NCI-H526 (cell line): ENCODE measurements around the gene ACP4.
"Not testable (repeated sequence)": the region's sequence is repeated elsewhere in the genome, so short reads cannot be mapped to it uniquely, and the experiment has no call there.

Source experiments
- DNase-seq, 2 experiments: peaks; one replicate each; lab custom pipeline; 2025; lab: John Stamatoyannopoulos, UW

The ACP4 gene

GRCh38 chr19:50776131-50776530 is 14.1 kb upstream of the ACP4 start:
- DNase-seq, result no peak

GRCh38 chr19:50777261-50777660 is 13.0 kb upstream of the ACP4 start:
- DNase-seq, result no peak

DNA sequence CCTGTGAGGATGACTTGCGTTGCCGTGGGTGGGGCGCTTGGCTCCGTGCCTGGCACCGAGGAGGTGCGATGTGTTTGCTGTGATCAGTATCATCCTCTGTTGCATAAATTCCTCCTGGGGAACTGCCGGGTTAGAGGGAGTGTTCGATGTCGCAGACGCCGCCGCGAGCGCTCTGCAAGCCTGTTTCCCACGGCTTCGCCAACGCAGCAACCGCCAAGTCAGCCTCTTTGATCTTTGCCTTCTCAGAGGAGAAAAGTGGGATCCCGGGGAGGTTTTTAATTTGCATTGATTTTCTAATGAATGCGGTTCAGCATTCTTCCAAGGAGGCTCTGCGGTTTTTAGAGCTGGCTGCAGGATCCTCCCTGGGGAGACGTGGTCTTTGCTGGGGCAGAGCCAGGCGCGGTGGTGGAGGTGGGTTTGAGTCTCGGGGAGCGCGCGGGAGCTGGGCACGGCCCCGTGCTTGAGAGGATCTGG is 12.3 kb upstream of the ACP4 start:
- no peak for DNase-seq

GRCh38 chr19:50778906-50779430 is 11.2 kb upstream of the ACP4 start:
- DNase-seq, result no peak

GRCh38 chr19:50779504-50780457 is 10.4 kb upstream of the ACP4 start:
- no peak for DNase-seq

GRCh38 chr19:50780753-50781435 is 9.3 kb upstream of the ACP4 start:
- DNase-seq, result no peak

GRCh38 chr19:50783848-50784152 is 6.4 kb upstream of the ACP4 start:
- DNase-seq, result not testable (repeated sequence)

DNA sequence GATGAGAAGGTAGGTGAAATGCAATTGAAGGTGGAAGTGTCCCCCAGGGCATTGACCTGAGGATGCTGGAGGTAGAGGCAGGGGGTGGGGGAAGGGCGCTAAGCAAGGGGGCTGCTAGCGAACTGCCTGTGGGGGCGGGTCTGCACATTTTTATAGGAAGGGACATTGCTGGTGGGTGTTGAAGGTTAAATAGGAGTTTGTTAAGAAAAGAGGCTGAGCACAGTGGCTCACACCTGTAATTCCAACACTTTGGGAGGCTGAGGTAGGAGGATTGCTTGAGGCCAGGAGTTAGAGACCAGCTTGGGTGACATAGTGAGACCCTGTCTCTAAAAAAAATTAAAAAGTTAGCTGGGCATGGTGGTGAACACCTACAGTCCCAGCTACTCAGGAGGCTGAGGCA is 5.5 kb upstream of the ACP4 start:
- no peak for DNase-seq

DNA sequence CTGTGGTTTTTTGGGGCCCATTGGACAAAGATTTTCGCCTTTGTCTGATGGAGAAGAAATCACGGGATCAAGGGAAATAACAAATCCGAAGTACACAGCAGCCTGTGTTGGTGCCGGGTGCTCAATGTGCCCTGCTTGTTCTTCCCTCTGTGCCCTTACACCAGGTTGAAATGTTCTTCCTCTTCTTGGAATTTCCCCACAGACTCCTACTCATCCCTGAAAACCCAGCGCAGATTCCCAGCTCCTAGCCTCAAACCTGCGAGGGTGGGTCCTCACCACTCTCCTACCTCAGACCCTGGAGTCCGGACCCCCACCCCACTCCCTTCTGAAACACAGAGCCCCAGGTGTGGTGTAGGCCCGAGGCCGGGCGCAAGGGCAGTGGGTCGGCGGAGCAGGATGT is 4.9 kb upstream of the ACP4 start:
- DNase-seq, result no peak

GRCh38 chr19:50790922-50791467 is 780 bp downstream of the ACP4 start:
- no peak for DNase-seq

DNA sequence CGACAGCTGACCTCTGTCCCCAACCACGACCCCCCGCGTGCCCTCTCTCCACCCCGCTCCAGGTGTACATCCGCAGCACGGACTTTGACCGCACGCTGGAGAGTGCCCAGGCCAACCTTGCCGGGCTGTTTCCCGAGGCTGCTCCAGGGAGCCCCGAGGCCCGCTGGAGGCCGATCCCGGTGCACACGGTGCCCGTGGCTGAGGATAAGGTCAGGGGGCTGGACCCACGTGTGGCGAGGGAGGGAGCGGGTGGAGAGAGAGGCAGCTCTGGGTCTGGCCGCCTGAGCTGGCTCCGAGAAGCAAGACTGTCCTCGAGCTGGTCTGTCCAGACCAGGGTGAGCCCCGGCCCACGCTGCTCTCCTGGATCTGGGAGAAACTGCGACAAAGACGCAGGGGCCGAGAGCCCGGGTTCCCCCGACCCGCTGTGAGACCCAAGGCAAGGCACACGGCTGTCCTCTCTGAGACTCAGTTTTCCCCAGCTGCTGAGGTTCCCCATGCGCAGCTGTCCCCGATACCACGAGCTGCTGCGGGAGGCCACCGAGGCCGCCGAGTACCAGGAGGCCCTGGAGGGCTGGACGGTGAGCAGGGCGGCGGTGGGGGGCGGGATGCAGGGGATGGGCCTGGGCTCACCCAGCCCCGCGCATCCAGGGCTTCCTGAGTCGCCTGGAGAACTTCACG is 1.5 kb downstream of the ACP4 start:
- DNase-seq, result no peak

GRCh38 chr19:50792272-50793250 is 2.3 kb downstream of the ACP4 start:
- no peak for DNase-seq

DNA sequence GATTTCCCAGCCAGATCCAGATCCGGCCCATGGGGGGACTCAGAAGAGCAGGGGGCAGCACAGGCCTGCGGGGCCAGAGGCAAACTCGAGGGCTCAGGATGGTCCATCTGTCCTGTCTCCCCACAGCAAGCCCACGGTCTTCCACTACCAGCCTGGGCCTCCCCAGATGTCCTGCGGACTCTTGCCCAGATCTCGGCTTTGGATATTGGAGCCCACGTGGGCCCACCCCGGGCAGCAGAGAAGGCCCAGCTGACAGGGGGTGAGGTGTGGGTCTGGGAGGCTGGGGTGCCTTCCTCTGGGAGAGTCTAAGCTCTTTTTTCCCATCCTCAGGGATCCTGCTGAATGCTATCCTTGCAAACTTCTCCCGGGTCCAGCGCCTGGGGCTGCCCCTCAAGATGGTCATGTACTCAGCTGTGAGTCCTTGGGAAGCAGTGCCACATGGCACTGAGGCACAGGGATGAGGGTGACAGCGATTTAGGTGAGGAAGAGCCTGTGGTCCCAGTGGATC is 3.4 kb downstream of the ACP4 start:
- no peak for DNase-seq

DNA sequence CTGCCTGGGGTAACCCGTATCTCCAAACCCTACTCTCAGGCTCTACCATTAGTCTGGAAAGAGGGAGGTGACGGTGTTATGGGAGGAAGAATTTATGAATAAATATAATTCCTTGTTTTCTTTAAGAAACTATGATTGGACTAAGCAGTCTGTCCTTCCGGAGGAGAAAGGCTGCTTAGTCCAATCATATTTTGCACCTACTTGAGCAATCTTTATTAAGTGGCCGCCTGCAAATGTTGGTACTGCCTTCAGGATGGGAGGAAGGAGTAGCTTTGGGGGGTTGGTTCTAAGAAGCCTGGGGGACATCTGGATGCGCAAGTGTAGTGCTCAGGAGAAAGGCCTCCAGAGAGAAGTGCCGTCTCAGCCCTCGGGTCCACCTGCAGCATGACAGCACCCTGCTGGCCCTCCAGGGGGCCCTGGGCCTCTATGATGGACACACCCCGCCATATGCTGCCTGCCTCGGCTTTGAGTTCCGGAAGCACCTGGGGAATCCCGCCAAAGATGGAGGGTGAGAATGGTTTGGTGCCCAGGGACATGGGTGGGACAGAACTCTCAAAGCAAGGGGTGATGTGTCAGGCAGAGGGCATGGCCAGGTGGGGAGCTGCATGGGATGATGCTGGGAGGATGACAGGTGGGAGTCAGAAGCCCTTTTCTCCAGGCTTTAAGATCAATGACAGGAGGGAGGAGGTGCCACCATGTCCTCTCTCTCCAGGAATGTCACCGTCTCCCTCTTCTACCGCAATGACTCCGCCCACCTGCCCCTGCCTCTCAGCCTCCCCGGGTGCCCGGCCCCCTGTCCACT is 4.1 kb downstream of the ACP4 start:
- peak; percentile 45 to 70 for DNase-seq

- peak in 1 of 2 experiments; percentile 70 for DNase-seq
Measured at GRCh38 chr19:50794876-50795663, 4.9 kb downstream of the ACP4 start.

GRCh38 chr19:50795664-50796073 is 5.5 kb downstream of the ACP4 start:
- peak in 1 of 2 experiments; percentile 46 for DNase-seq

GRCh38 chr19:50796128-50796633 is 6.0 kb downstream of the ACP4 start:
- peak; percentile 28 to 50 for DNase-seq

- DNase-seq, result peak in 1 of 2 experiments; percentile 38
Measured at GRCh38 chr19:50796634-50797428, 6.6 kb downstream of the ACP4 start.
